Measurements from ENCODE around the gene AATK. TPM values are rescaled to one million over a fixed set of nuclear protein-coding genes. Genes with fewer than 3 reads are reported as not detected.

The AATK gene
- total and polyA plus RNA-seq, 9 of the 15 experiments (the other 6 are each of a cell fraction or from before 2014, with no cell fraction given): 0.11 to 0.55 (median 0.38) TPM; not detected in 5

DNA sequence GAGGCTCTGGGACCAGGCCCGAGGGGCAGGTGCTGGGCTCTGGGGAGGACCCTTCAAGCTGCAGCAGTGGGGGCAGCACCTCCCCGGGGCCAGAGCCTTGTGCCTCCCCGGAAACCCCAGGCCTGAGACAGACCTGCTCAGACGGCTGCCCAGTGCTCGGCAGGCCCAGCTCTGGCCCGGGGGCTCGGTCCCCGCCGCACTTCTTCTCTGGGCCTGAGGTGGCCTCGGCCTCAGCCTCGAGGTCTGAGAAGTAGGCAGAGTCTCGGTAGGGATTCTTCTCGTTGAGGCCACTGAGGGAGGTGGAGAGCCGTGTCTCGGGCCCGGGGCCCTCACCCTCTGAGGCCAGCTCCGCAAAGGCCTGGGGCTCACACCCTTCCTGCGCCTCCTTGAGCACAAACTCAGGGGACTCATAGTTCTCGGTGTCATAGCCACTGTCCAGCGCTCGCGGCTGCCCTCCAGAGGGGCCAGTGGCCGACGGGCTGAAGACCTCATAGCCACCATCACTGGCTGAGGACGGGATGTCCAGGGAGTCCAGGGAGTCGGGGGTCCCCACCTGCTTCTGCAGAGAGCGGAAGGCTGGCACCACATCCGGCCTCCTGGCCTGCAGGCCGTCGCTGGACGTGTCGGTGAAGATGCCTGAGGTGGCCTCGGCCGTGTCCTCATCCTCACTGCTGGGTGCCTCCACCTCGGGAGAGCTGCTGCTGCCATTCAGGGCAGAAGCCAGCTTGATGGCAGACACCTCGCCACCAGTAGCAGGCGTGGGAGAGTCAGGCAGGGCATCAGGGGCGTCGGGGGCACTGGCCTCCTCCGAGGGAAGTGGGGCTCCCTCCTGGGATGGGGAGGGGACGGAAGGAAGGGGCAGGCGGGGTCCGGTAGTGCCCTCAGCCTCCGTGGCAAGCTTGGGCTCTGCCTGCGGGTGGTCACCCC is 45.1 kb downstream of the AATK start:
- intact Hi-C loops (cut with micrococcal nuclease): no loop called here
- Histone ChIP-seq H3K27me3 (ENCODE audit: control insufficient read depth in 2 of 2, insufficient read depth in 2 of 2, low read length in 2 of 2) (peaks cover 0 to 13% of the 10 kb centered on the region in 2 experiments; a peak in 3 of 5 replicates), H3K79me2 (ENCODE audit: control insufficient read depth, insufficient read depth, low read length) (no peaks in the 10 kb centered on the region), H4K20me1 (replicated peaks; ENCODE audit: control insufficient read depth, insufficient read depth, low read length) (0 out of 2 replicates have a peak, but pooled peaks cover 4% of the 10 kb centered on the region), H3K9ac (ENCODE audit: insufficient read depth in 1 of 2, low read depth in 2 of 2, low read length in 2 of 2) (peak overlapping the region in 1 of 2 experiments; percentile 56; a peak in 2 of 4 replicates), H2AFZ (ENCODE audit: low read depth, low read length) (no peak overlapping the region), H3K4me2 (ENCODE audit: insufficient read depth, low read length) (no peak overlapping the region), H3K9me1 (ENCODE audit: control insufficient read depth, insufficient read depth, low read length) (no peaks in the 10 kb centered on the region), H3K36me3 (ENCODE audit: control insufficient read depth, insufficient read depth, low read length) (peaks cover 1% of the 10 kb centered on the region; the same call in 1 of the 3 replicates), H3K9me3 (replicated peaks; ENCODE audit: control insufficient read depth, insufficient read depth, low read depth, low read length) (no peaks in the 10 kb centered on the region), H3K4me3 (no peak overlapping the region), H3K27ac (ENCODE audit: extremely low read depth, low read depth, low read length) (no peak overlapping the region), H3K4me1 (replicated peaks in 1 of 2; ENCODE audit: control insufficient read depth in 2 of 2, insufficient read depth in 2 of 2, low read length in 2 of 2) (peaks cover 0 to 92% of the 10 kb centered on the region in 2 experiments; a peak in 4 of 5 replicates)
- no peak for FAIRE-seq
- DNase-seq (ENCODE audit: extremely low read depth in 1 of 4, low spot score in 3 of 4): no peak
- no peak for ATAC-seq
- in situ Hi-C loops (cut with MboI): no loop called here
- CTCF ChIA-PET (ENCODE audit: low intra/inter-chr PET ratio): no interaction called here
- 68% methylated on average over 33 of the region's 45 CpGs for WGBS (ENCODE audit: insufficient coverage, low coverage, missing lambda C conversion rate)
- no TSS peak for BruUV-seq (replicated peaks)
- POLR2A ChIA-PET: interaction anchor here (0.6 to 1.2 kb wide), 4 partner anchors 19 to 140 kb away, joined by 3 to 4 read pairs (median 4); no protein-coding TSS in a partner anchor
- no peak for TF ChIP-seq PHF8 (IDR thresholded peaks at IDR 0.05; ENCODE audit: borderline replicate concordance, low read length)
- 0 out of 2 replicates have a peak, but pooled peaks have one; percentile 26 for TF ChIP-seq POLR2G (IDR thresholded peaks at IDR 0.05; ENCODE audit: low read depth, low read length)
- TF ChIP-seq, protein P1, sequence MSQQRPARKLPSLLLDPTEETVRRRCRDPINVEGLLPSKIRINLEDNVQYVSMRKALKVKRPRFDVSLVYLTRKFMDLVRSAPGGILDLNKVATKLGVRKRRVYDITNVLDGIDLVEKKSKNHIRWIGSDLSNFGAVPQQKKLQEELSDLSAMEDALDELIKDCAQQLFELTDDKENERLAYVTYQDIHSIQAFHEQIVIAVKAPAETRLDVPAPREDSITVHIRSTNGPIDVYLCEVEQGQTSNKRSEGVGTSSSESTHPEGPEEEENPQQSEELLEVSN (IDR thresholded peaks at IDR 0.05; ENCODE audit: borderline replicate concordance in 1 of 2, extremely low read depth in 1 of 2, insufficient read depth in 1 of 2, insufficient read length in 1 of 2, low read depth in 1 of 2, low read length in 1 of 2, poor library complexity in 1 of 2, severe bottlenecking in 1 of 2): no peak
- 0 out of 2 replicates have a peak, but pooled peaks have one; percentile 38 for TF ChIP-seq ZC3H4 (CRISPR knock-in tag; IDR thresholded peaks at IDR 0.05; ENCODE audit: borderline replicate concordance)
- TF ChIP-seq ZNF324 (CRISPR knock-in tag; IDR thresholded peaks at IDR 0.05): no peak
- TF ChIP-seq, protein P2, sequence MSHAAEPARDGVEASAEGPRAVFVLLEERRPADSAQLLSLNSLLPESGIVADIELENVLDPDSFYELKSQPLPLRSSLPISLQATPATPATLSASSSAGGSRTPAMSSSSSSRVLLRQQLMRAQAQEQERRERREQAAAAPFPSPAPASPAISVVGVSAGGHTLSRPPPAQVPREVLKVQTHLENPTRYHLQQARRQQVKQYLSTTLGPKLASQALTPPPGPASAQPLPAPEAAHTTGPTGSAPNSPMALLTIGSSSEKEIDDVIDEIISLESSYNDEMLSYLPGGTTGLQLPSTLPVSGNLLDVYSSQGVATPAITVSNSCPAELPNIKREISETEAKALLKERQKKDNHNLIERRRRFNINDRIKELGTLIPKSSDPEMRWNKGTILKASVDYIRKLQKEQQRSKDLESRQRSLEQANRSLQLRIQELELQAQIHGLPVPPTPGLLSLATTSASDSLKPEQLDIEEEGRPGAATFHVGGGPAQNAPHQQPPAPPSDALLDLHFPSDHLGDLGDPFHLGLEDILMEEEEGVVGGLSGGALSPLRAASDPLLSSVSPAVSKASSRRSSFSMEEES (CRISPR knock-in tag; IDR thresholded peaks at IDR 0.05): no peak
